ENCODE data around the gene SH3BGR.

SH3BGR gene

DNA sequence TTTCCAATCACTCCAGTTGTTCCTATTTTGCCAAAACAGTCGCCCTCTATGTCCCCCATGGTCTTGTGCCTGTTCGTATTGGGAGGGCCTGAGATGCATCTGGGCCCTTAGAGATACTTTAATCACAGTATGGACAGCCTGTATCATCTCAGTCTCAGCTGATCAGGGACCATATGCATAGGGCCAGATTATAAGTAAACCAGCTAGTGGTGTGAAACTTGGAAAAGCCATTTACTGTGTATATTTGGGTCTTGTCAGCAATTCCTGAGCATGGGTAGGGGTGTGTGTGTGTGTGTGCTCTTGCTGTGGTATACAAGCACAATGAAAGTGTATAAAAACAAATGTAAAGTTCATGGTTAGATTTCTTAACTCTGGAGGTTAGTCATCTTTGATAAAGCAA, 22.8 kb downstream of the SH3BGR start:
- TF ChIP-seq, protein P1, sequence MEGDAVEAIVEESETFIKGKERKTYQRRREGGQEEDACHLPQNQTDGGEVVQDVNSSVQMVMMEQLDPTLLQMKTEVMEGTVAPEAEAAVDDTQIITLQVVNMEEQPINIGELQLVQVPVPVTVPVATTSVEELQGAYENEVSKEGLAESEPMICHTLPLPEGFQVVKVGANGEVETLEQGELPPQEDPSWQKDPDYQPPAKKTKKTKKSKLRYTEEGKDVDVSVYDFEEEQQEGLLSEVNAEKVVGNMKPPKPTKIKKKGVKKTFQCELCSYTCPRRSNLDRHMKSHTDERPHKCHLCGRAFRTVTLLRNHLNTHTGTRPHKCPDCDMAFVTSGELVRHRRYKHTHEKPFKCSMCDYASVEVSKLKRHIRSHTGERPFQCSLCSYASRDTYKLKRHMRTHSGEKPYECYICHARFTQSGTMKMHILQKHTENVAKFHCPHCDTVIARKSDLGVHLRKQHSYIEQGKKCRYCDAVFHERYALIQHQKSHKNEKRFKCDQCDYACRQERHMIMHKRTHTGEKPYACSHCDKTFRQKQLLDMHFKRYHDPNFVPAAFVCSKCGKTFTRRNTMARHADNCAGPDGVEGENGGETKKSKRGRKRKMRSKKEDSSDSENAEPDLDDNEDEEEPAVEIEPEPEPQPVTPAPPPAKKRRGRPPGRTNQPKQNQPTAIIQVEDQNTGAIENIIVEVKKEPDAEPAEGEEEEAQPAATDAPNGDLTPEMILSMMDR (conservative IDR thresholded peaks at IDR 0.05; ENCODE audit: low read length), result no peak
- no peak for DNase-seq (ENCODE audit: low read depth)

DNA sequence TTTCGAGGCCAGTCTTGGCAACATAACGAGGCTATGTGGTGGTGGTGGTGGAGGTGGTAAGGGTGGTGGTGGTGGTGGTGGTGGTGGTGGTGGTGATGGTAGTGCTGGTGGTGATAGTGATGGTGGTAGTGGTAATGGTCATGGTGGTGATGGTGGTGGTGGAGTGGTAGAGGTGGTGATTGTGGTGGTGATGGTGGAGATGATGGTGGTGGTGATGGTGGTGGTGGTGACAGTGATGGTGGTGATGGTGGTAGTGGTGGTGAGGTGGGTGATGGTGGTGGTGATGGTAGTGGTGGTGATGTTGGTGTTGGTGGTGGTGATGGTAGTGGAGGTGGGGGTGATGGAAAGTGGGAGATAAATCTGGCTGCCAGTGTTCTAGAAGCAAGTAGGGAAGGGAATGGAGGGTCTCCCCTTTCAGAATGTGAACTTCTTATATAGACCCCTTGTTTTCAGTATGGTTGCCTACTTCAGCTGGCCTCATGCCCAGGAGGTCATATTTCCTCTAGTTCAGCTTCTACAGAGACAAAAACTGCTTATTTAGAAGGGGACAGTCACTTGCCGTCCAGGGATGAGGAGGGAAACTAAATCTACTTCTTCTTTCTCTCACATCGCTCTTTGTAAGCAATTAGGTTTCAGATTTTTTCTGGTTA, 27.5 kb downstream of the SH3BGR start:
- H3K4me3 ChIP-seq (ENCODE audit: low read length), result no peak overlapping the region
- TF ChIP-seq, protein P1 (conservative IDR thresholded peaks at IDR 0.05; ENCODE audit: low read length), result no peak
- no peak for DNase-seq (ENCODE audit: low read depth)

More for the DNA sequence above, 22.8 kb downstream of the SH3BGR start:
- no peak overlapping the region for H3K4me3 ChIP-seq (ENCODE audit: low read length)

DNA sequence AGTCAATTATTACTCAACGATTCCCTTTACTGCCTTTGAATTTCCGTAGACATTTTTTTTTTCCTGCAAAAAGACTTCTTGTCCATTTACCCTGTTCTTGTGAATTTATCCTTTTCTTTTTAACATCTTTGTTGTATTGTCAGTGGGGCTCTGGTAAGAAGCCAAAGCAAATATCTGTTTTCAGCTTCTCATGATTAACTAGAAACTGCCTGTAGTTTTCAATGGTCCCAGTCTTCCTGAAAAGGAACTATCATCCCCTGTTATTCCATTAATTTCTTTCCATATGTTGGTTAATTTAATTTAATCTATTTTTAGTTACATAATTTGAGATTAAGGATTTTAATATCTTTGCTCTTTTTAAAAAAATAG, 28.0 kb downstream of the SH3BGR start:
- no peak for DNase-seq (ENCODE audit: low read depth)
- TF ChIP-seq, protein P1 (conservative IDR thresholded peaks at IDR 0.05; ENCODE audit: low read length), result no peak
- no peak overlapping the region for H3K4me3 ChIP-seq (ENCODE audit: low read length)

DNA sequence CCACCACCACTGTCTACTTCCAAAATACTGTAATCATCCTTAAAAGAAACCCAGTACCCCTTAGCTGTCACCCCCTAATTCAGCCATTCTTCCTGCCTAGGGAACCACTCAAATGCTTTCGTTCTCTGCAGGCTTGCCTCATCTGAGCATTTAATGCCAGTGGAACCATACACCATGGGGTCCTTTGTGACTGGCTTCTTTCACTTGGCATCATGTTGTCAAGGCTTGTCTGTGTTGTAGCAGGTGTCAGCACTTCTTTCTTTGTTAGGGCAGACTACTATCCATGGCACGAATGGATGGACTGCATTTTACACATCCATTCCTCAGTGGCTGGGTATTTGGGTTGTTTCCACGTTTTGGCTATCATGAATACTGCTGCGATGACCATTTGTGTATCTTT, 28.5 kb downstream of the SH3BGR start:
- DNase-seq (ENCODE audit: low read depth), result no peak
- no peak overlapping the region for H3K4me3 ChIP-seq (ENCODE audit: low read length)
- TF ChIP-seq, protein P1 (conservative IDR thresholded peaks at IDR 0.05; ENCODE audit: low read length), result no peak

DNA sequence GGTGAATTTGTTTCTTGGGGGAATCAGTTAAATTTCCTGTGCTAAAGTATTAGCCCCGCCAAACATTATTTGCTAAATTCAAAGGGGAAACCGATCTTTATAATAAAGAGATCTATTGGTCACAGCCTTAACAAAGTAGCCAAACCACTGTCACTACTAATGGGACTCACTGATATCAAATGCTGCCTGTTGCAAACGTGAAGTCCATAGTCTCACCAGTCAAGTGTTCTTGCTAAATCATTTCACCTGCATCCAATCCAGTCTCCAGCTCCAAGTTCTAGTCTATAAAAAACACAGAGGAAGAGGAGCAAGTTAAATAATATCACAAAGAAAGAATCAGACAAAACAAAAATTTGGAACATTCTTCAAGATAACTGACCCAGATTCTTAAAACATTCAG, 30.1 kb downstream of the SH3BGR start:
- no peak for DNase-seq (ENCODE audit: low read depth)
- H3K4me3 ChIP-seq (ENCODE audit: low read length), result no peak overlapping the region
- TF ChIP-seq, protein P1 (conservative IDR thresholded peaks at IDR 0.05; ENCODE audit: low read length), result no peak

DNA sequence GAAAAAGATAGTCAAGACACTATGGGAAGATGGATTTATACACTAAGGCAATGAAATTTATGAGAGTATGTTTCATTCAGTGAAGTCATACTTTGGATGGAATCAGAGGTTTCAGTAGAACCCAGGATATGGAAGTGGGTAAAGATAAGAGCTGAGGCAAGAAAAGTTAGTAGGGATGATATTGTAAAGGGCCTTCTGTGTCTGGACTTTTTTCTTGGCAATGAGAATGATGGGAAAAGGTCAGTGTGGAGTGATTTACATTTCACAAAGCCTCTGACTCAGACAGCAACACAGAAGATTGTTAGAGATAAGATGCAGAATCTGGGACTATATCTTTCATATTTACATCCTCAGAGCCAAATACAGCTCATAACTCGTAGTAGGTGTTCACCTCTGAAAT, 32.1 kb downstream of the SH3BGR start:
- no peak overlapping the region for H3K4me3 ChIP-seq (ENCODE audit: low read length)
- TF ChIP-seq, protein P1 (conservative IDR thresholded peaks at IDR 0.05; ENCODE audit: low read length), result no peak
- DNase-seq (ENCODE audit: low read depth), result peak; percentile 1

DNA sequence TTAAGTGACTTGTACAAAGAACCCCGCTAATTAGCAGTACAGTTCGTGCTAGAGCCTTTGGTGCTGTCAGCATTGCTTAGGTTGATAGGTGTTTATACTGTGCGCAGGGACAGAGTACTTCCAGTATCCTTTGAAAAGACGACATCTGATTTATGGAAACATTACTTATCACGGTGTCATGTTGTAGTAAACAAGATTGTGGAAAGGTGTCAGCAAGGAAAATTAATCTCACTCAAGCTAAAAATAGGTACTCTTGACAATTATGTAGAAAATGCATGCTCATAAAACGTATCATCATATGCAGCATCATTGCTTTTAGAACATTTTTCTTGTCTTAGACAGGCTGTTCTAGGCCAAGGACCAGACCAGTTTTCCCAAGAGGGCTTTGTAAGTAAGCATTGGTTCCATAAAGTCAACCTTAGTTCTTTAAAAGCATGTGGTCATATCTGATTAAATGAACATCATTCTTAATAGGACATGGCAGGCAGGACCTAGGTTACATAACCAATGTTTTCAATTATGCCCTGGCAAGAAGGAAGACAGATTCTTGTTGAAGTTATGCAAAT, 33.0 kb downstream of the SH3BGR start:
- H3K4me3 ChIP-seq (ENCODE audit: low read length), result no peak overlapping the region
- peak; percentile 13 for DNase-seq (ENCODE audit: low read depth)
- TF ChIP-seq, protein P1 (conservative IDR thresholded peaks at IDR 0.05; ENCODE audit: low read length), result no peak

Data from AG10803 (cell line).